GM12864 (cell line): Measurements from ENCODE around the gene DENND11.

Experiments
- DNase-seq: peaks from one replicate; pipeline ENCODE4 v3.0.0-alpha.2; 2011; ENCODE audit warnings: low read depth
- H3K4me3 ChIP-seq: 2 replicates; pipeline ENCODE4 v1.5.1; 2011; ENCODE audit warnings: mild to moderate bottlenecking, low read depth, low read length, control low read depth
- CTCF ChIP-seq: IDR thresholded peaks from 2 replicates; pipeline ENCODE4 v1.5.1; 2011; ENCODE audit warnings: low read depth, mild to moderate bottlenecking, moderate library complexity, low read length, control low read depth, inconsistent platforms; ENCODE audit errors: missing control alignments

DENND11 gene

GRCh38 chr7:141737836-141738591 is 36.0 kb upstream of the DENND11 start, which contains the start of gene SSBP1:
Gene SSBP1, plus strand, starts transcription at chr7:141738358. Its CDS starts 809 bp downstream, at chr7:141739167.
- H3K4me3 ChIP-seq, result peak within 1 kb of the TSS; percentile 76
- peak; percentile 82 for TF ChIP-seq CTCF
- DNase-seq, result peak; percentile 93

GRCh38 chr7:141737118-141737835 is 35.3 kb upstream of the DENND11 start:
- H3K4me3 ChIP-seq, result peak overlapping the region; percentile 76
- TF ChIP-seq CTCF, result no peak
- DNase-seq, result no peak

- H3K4me3 ChIP-seq, result no peak overlapping the region
- TF ChIP-seq CTCF, result no peak
- no peak for DNase-seq
These were observed 29.6 kb upstream of the DENND11 start for GRCh38 chr7:141731476-141732149.

GRCh38 chr7:141729020-141729419 is 27.1 kb upstream of the DENND11 start:
- no peak overlapping the region for H3K4me3 ChIP-seq
- TF ChIP-seq CTCF, result no peak
- DNase-seq, result no peak

GRCh38 chr7:141722529-141722928 is 20.6 kb upstream of the DENND11 start:
- no peak for TF ChIP-seq CTCF
- no peak overlapping the region for H3K4me3 ChIP-seq
- DNase-seq, result no peak

GRCh38 chr7:141717450-141717849 is 15.5 kb upstream of the DENND11 start:
- no peak for DNase-seq
- H3K4me3 ChIP-seq, result no peak overlapping the region
- TF ChIP-seq CTCF, result no peak
